Keratinocyte (primary cell): Measurements from ENCODE around the gene CNKSR3. TPM values are rescaled to one million over a fixed set of nuclear protein-coding genes. Genes with fewer than 3 reads are reported as not detected.

ENCODE experiments used
- DNase-seq: peaks from one replicate; pipeline ENCODE4 v3.0.0-alpha.2; 2011; ENCODE audit warnings: low read depth, missing footprints, low spot score
- FAIRE-seq: peaks from 2 replicates; lab custom pipeline; 2011; peaks lifted over from hg19 to GRCh38; lab: Jason Lieb, UNC
- H2AFZ ChIP-seq: 2 replicates; pipeline ENCODE4 v1.6.0; 2012; ENCODE audit warnings: low read length, control low read depth, inconsistent platforms; ENCODE audit not compliant: control insufficient read depth
- H3K27ac ChIP-seq: 2 replicates; pipeline ENCODE4 v1.5.1; 2011; ENCODE audit warnings: low read length; ENCODE audit not compliant: control insufficient read depth, insufficient read depth
- H3K27me3 ChIP-seq: 3 replicates; pipeline ENCODE4 v1.6.0; 2011; ENCODE audit warnings: low read length; ENCODE audit not compliant: control insufficient read depth, insufficient read depth; ENCODE audit errors: extremely low read depth
- H3K36me3 ChIP-seq, 2 experiments: 2 replicates in 1 of 2; 3 replicates in 1 of 2; pipeline ENCODE4 v1.5.1; 2011; ENCODE audit warnings: low read length in 2 of 2, mild to moderate bottlenecking in 1 of 2; ENCODE audit not compliant: control insufficient read depth in 2 of 2, insufficient read depth in 2 of 2; ENCODE audit errors: extremely low read depth in 1 of 2
- H3K4me1 ChIP-seq: 3 replicates; pipeline ENCODE4 v1.5.1; 2011; ENCODE audit warnings: low read length; ENCODE audit not compliant: control insufficient read depth, insufficient read depth; ENCODE audit errors: extremely low read depth
- H3K4me2 ChIP-seq: 3 replicates; pipeline ENCODE4 v1.6.0; 2011; ENCODE audit warnings: low read depth, low read length; ENCODE audit not compliant: control insufficient read depth, insufficient read depth; ENCODE audit errors: extremely low read depth
- H3K4me3 ChIP-seq, 3 experiments: fragments of 200-600 bp in 1 of 3; sonication (generic) in 1 of 3; 2 replicates in 2 of 3; 3 replicates in 1 of 3; pipeline ENCODE4 v1.5.1; 2011 to 2016; ENCODE audit warnings: low read length in 3 of 3, mild to moderate bottlenecking in 3 of 3, control low read depth in 2 of 3, inconsistent platforms in 1 of 3, low read depth in 1 of 3, mixed read lengths in 1 of 3, mixed run types in 1 of 3, moderate library complexity in 1 of 3; ENCODE audit not compliant: control insufficient read depth in 2 of 3, insufficient read depth in 2 of 3; ENCODE audit errors: extremely low read depth in 1 of 3
- H3K79me2 ChIP-seq: 2 replicates; pipeline ENCODE4 v1.6.0; 2012; ENCODE audit warnings: low read length; ENCODE audit not compliant: control insufficient read depth, insufficient read depth
- H3K9ac ChIP-seq: 3 replicates; pipeline ENCODE4 v1.6.0; 2011; ENCODE audit warnings: low read length; ENCODE audit not compliant: control insufficient read depth, insufficient read depth; ENCODE audit errors: extremely low read depth
- H3K9me1 ChIP-seq: 3 replicates; pipeline ENCODE4 v1.6.0; 2011; ENCODE audit warnings: low read length; ENCODE audit not compliant: control insufficient read depth, insufficient read depth; ENCODE audit errors: extremely low read depth
- H3K9me3 ChIP-seq: 2 replicates; pipeline ENCODE4 v1.5.1; 2012; ENCODE audit warnings: low read depth, low read length; ENCODE audit not compliant: control insufficient read depth
- H4K20me1 ChIP-seq: 3 replicates; pipeline ENCODE4 v1.6.0; 2011; ENCODE audit warnings: low read length; ENCODE audit not compliant: control insufficient read depth, insufficient read depth; ENCODE audit errors: extremely low read depth
- CTCF ChIP-seq, 3 experiments: IDR thresholded peaks in 1 of 3; conservative IDR thresholded peaks in 1 of 3; optimal IDR thresholded peaks in 1 of 3; 2 replicates in 2 of 3; 3 replicates in 1 of 3; pipeline versions ENCODE3 to v1.5.1; 2011; ENCODE audit warnings: low read length in 3 of 3, mild to moderate bottlenecking in 3 of 3, moderate library complexity in 2 of 3, control low read depth in 1 of 3, inconsistent platforms in 1 of 3; ENCODE audit not compliant: insufficient read depth in 2 of 3; ENCODE audit errors: extremely low read depth in 1 of 3
- EZH2 ChIP-seq: IDR thresholded peaks from one replicate; pipeline ENCODE4 v1.6.1; 2012; ENCODE audit warnings: inconsistent platforms, mild to moderate bottlenecking, low read length, moderate library complexity
- dilution Hi-C: fragments of 300-500 bp; cut with MboI; formaldehyde crosslinking; loops from one replicate; pipeline ENCODE4 v1.7.0; 2020; ENCODE audit warnings: low sequenced_read_pairs; ENCODE audit not compliant: extremely low pct_ligation_motif_present
- polyA plus RNA-seq, 5 experiments: library from polyadenylated mRNA; depleted of rRNA in 3 of 5; stranded (reverse) in 3 of 5; stranded (forward) in 1 of 5; unstranded in 1 of 5; fragments of >200 nt; gene quantifications; 1 replicate in 1 of 5; 2 replicates in 3 of 5; 3 replicates in 1 of 5; pipeline versions ENCODE4 v1.2.1 to v1.2.3, GENCODE V29; 2011 to 2012; ENCODE audit warnings: missing spikeins in 2 of 5, low read depth in 1 of 5, low replicate concordance in 1 of 5

The CNKSR3 gene
- polyA plus RNA-seq, 1 donor (not counting 4 experiments of a cell fraction or from before 2014, with no cell fraction given): 2.0 TPM

- no peak overlapping the region for H3K27ac ChIP-seq
- no peak overlapping the region for H3K4me2 ChIP-seq
- TF ChIP-seq CTCF (optimal IDR thresholded peaks at IDR 0.05 in 1 of 3, IDR thresholded peaks at IDR 0.05 in 1 of 3, conservative IDR thresholded peaks at IDR 0.05 in 1 of 3; ENCODE audit: extremely low read depth in 1 of 3, insufficient read depth in 2 of 3, low read length in 3 of 3) (no peak), EZH2 (no peak)
- FAIRE-seq (no peak), DNase-seq (no peak)
- H2AFZ ChIP-seq: no peak overlapping the region
- no peaks in the 10 kb centered on the region for H3K27me3 ChIP-seq
- H3K79me2 ChIP-seq: no peaks in the 10 kb centered on the region
- no peak overlapping the region for H3K9ac ChIP-seq
- no peaks in the 10 kb centered on the region for H3K9me3 ChIP-seq
- H3K4me3 ChIP-seq: no peak overlapping the region
- no peaks in the 10 kb centered on the region for H3K9me1 ChIP-seq
- H3K4me1 ChIP-seq: no peaks in the 10 kb centered on the region
- dilution Hi-C loops: no loop called here
- H3K36me3 ChIP-seq: no peaks in the 10 kb centered on the region
- H4K20me1 ChIP-seq: no peaks in the 10 kb centered on the region
These were observed 151.3 kb downstream of the CNKSR3 start for GRCh38 chr6:154359161-154359574.

- Histone ChIP-seq H4K20me1 (no peaks in the 10 kb centered on the region), H3K9ac (no peak overlapping the region)
- FAIRE-seq: no peak
These were observed 152.4 kb downstream of the CNKSR3 start for GRCh38 chr6:154358019-154358545.

More at GRCh38 chr6:154358019-154358545, 152.4 kb downstream of the CNKSR3 start:
- Histone ChIP-seq H3K36me3 (no peaks in the 10 kb centered on the region), H3K9me3 (no peaks in the 10 kb centered on the region), H2AFZ (no peak overlapping the region), H3K79me2 (no peaks in the 10 kb centered on the region), H3K4me1 (no peaks in the 10 kb centered on the region), H3K27me3 (no peaks in the 10 kb centered on the region), H3K9me1 (no peaks in the 10 kb centered on the region), H3K4me3 (no peak overlapping the region), H3K4me2 (no peak overlapping the region), H3K27ac (no peak overlapping the region)
- dilution Hi-C loops: no loop called here
- no peak for DNase-seq
- TF ChIP-seq CTCF (optimal IDR thresholded peaks at IDR 0.05 in 1 of 3, IDR thresholded peaks at IDR 0.05 in 1 of 3, conservative IDR thresholded peaks at IDR 0.05 in 1 of 3; ENCODE audit: extremely low read depth in 1 of 3, insufficient read depth in 2 of 3, low read length in 3 of 3): no peak
- TF ChIP-seq EZH2: no peak
